ENCODE data around the gene PTPRD. TPM values are rescaled to one million over a fixed set of nuclear protein-coding genes. Genes with fewer than 3 reads are reported as not detected.

PTPRD gene
- total RNA-seq, 1 experiment from 2014 or later = not detected

- no peak for DNase-seq (ENCODE audit: low read depth)
These were observed 1779.8 kb downstream of the PTPRD start for GRCh38 chr9:8832955-8833354.

- no peak for DNase-seq (ENCODE audit: low read depth)
These were observed 1780.4 kb downstream of the PTPRD start for GRCh38 chr9:8832386-8832785.

- DNase-seq (ENCODE audit: low read depth) = no peak
These were observed 1781.2 kb downstream of the PTPRD start for GRCh38 chr9:8831568-8831967.

- DNase-seq (ENCODE audit: low read depth) = no peak
These were observed 1786.5 kb downstream of the PTPRD start for GRCh38 chr9:8826281-8826680.

- no peak for DNase-seq (ENCODE audit: low read depth)
These were observed 1787.1 kb downstream of the PTPRD start for GRCh38 chr9:8825585-8826147.

- DNase-seq (ENCODE audit: low read depth) = no peak
These were observed 1789.5 kb downstream of the PTPRD start for GRCh38 chr9:8823131-8823895.

- no peak for DNase-seq (ENCODE audit: low read depth)
These were observed 1790.2 kb downstream of the PTPRD start for GRCh38 chr9:8822667-8823025.

GRCh38 chr9:8821910-8822666 is 1790.7 kb downstream of the PTPRD start:
- no peak for DNase-seq (ENCODE audit: low read depth)

GRCh38 chr9:8817335-8817734 is 1795.5 kb downstream of the PTPRD start:
- DNase-seq (ENCODE audit: low read depth) = no peak

GRCh38 chr9:8816361-8816760 is 1796.4 kb downstream of the PTPRD start:
- no peak for DNase-seq (ENCODE audit: low read depth)

- DNase-seq (ENCODE audit: low read depth) = no peak
These were observed 1796.9 kb downstream of the PTPRD start for GRCh38 chr9:8815931-8816330.

GRCh38 chr9:8815219-8815618 is 1797.6 kb downstream of the PTPRD start:
- no peak for DNase-seq (ENCODE audit: low read depth)

GRCh38 chr9:8812888-8813287 is 1799.9 kb downstream of the PTPRD start:
- DNase-seq (ENCODE audit: low read depth) = no peak

- DNase-seq (ENCODE audit: low read depth) = no peak
These were observed 1803.1 kb downstream of the PTPRD start for GRCh38 chr9:8809741-8810140.

GRCh38 chr9:8806150-8806549 is 1806.7 kb downstream of the PTPRD start:
- DNase-seq (ENCODE audit: low read depth) = no peak

GRCh38 chr9:8804613-8805012 is 1808.2 kb downstream of the PTPRD start:
- DNase-seq (ENCODE audit: low read depth) = no peak

- DNase-seq (ENCODE audit: low read depth) = no peak
These were observed 1810.6 kb downstream of the PTPRD start for GRCh38 chr9:8802242-8802641.

GRCh38 chr9:8800196-8800595 is 1812.6 kb downstream of the PTPRD start:
- no peak for DNase-seq (ENCODE audit: low read depth)

- no peak for DNase-seq (ENCODE audit: low read depth)
These were observed 1813.2 kb downstream of the PTPRD start for GRCh38 chr9:8799615-8800014.

- no peak for DNase-seq (ENCODE audit: low read depth)
These were observed 1813.6 kb downstream of the PTPRD start for GRCh38 chr9:8799206-8799605.

GRCh38 chr9:8784838-8785237 is 1828.0 kb downstream of the PTPRD start:
- DNase-seq (ENCODE audit: low read depth) = no peak

GRCh38 chr9:8783941-8784340 is 1828.9 kb downstream of the PTPRD start:
- no peak for DNase-seq (ENCODE audit: low read depth)

GRCh38 chr9:8782237-8782636 is 1830.6 kb downstream of the PTPRD start:
- DNase-seq (ENCODE audit: low read depth) = no peak

Data from LHCN-M2 (cell line).